HL-60 (cell line): ENCODE results near the gene HNRNPF.

Source experiments
- DNase-seq, 2 experiments: peaks; one replicate each; pipeline ENCODE4 v3.0.0-alpha.2; 2010 to 2020; ENCODE audit warnings: low read depth in 1 of 2, low spot score in 1 of 2
- H3K27ac ChIP-seq: fragments of 250-450 bp; sonication (Bioruptor Pico); replicated peaks from 2 replicates; pipeline ENCODE4 v1.5.1; 2020; ENCODE audit warnings: mild to moderate bottlenecking, moderate library complexity
- H3K27me3 ChIP-seq: fragments of 250-450 bp; sonication (Bioruptor Pico); 2 replicates; pipeline ENCODE4 v1.5.1; 2021; ENCODE audit warnings: mild to moderate bottlenecking, moderate library complexity; ENCODE audit not compliant: insufficient read depth, poor library complexity, severe bottlenecking
- H3K4me3 ChIP-seq: replicated peaks from 2 replicates; pipeline ENCODE4 v1.5.1; 2011; ENCODE audit warnings: mild to moderate bottlenecking, control low read depth, low read length; ENCODE audit not compliant: insufficient read depth
- CTCF ChIP-seq: IDR thresholded peaks from one replicate; pipeline ENCODE4 v1.5.1; 2011; ENCODE audit warnings: low read length, control low read depth, inconsistent platforms; ENCODE audit not compliant: insufficient read depth
- GABPA ChIP-seq: IDR thresholded peaks from 2 replicates; pipeline ENCODE4 v1.6.1; 2012; ENCODE audit warnings: low read depth
- POLR2AphosphoS5 ChIP-seq: IDR thresholded peaks from 2 replicates; pipeline ENCODE4 v1.6.1; 2012; ENCODE audit warnings: low read depth
- SPI1 ChIP-seq: IDR thresholded peaks from 2 replicates; pipeline ENCODE4 v1.6.1; 2012; ENCODE audit warnings: low read depth, mild to moderate bottlenecking, borderline replicate concordance
- TF ChIP-seq, protein P1 (sequence below): IDR thresholded peaks from 2 replicates; pipeline ENCODE4 v1.6.1; 2012; ENCODE audit warnings: low read depth; ENCODE audit not compliant: insufficient replicate concordance

Gene HNRNPF

GRCh38 chr10:43386549-43386948, 22.4 kb downstream of the HNRNPF start:
- TF ChIP-seq, protein P1, sequence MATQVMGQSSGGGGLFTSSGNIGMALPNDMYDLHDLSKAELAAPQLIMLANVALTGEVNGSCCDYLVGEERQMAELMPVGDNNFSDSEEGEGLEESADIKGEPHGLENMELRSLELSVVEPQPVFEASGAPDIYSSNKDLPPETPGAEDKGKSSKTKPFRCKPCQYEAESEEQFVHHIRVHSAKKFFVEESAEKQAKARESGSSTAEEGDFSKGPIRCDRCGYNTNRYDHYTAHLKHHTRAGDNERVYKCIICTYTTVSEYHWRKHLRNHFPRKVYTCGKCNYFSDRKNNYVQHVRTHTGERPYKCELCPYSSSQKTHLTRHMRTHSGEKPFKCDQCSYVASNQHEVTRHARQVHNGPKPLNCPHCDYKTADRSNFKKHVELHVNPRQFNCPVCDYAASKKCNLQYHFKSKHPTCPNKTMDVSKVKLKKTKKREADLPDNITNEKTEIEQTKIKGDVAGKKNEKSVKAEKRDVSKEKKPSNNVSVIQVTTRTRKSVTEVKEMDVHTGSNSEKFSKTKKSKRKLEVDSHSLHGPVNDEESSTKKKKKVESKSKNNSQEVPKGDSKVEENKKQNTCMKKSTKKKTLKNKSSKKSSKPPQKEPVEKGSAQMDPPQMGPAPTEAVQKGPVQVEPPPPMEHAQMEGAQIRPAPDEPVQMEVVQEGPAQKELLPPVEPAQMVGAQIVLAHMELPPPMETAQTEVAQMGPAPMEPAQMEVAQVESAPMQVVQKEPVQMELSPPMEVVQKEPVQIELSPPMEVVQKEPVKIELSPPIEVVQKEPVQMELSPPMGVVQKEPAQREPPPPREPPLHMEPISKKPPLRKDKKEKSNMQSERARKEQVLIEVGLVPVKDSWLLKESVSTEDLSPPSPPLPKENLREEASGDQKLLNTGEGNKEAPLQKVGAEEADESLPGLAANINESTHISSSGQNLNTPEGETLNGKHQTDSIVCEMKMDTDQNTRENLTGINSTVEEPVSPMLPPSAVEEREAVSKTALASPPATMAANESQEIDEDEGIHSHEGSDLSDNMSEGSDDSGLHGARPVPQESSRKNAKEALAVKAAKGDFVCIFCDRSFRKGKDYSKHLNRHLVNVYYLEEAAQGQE = no peak
- TF ChIP-seq SPI1 (no peak), GABPA (no peak), POLR2AphosphoS5 (peak; percentile 35; the same call in 1 of the 2 replicates)
- no peak overlapping the region for H3K27ac ChIP-seq
- no peaks in the 10 kb centered on the region for H3K27me3 ChIP-seq
- no peak overlapping the region for H3K4me3 ChIP-seq
- DNase-seq = peak in 1 of 2 experiments; percentile 14

DNA sequence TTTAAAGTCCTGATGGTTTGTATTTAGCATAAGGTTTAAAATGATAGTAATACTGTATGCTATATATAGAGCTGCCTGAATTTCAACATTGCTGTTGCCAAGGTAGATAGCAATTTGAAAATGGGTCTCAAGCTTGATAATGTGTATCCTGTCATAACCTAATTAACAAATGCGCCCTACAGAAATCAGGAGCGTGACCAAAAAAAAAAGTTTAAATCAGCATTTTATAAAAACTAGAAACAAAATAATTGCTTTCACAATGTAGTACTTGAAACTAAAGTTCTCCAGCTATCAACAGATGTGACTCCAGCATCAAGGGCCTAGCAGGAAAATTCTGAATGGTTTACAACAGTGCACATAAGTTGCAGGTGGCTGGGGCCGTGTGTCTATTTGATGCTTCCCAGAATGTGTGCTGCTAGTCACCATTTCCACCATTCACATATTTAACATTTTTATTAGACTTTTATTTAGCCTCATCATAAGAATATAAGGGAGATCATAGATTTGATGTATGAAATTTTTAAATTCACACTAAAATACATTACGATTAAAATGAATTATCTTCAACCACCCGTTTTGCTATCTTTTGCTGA, 23.5 kb downstream of the HNRNPF start:
- peak in 1 of 2 experiments; percentile 17 for DNase-seq
- TF ChIP-seq, protein P1 = no peak
- TF ChIP-seq SPI1 = no peak
- TF ChIP-seq CTCF = no peak
- no peak for TF ChIP-seq POLR2AphosphoS5
- TF ChIP-seq GABPA = no peak
- no peak overlapping the region for H3K4me3 ChIP-seq
- H3K27ac ChIP-seq = no peak overlapping the region
- H3K27me3 ChIP-seq = no peaks in the 10 kb centered on the region

DNA sequence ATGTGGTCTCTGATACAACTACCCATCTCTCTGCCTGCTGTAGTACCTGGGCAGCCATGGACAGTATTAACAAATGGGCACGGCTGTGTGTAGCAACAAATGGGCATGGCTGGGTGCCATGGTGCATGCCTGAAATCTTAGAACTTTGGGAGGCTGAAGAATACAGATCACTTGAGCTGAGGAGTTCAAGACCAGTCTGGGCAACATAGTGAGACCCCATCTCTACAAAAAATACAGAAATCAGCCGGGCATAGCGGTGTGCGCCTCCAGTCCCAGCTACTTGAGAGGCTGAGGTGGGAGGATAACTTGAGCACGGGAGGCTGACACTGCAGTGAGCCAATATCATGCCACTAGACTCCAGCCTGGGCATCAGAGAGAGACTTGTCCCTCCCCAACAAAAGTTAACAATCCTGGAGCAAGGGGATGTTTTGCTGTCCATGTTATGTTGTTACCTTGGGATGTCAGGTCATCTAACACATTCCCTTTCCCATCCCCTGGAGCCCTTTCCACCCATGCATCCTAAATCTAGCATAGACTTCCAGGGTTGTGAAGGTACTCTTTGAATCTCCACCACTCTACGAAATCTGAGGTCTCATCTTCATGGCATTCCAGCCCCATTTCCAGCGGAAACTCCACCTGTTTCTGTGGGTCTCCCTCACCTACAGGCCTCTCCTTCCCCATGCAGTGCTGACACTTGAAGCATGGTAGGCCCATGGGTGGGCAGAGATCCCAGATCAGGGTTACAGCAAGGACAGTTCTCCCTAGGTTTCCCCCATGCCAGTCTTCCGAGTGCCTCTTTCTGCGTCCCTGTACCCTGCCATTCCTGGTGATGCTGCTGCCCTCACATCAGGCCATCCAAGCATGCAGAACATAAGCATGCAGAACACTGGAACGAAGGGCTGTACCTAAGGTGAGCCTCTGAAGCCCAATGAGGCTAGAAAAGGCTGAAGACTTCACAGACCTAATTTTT, 24.4 kb downstream of the HNRNPF start:
- DNase-seq = peak; percentile 16 to 22
- Histone ChIP-seq H3K4me3 (no peak overlapping the region), H3K27me3 (no peaks in the 10 kb centered on the region), H3K27ac (no peak overlapping the region)
- TF ChIP-seq POLR2AphosphoS5 = peak; percentile 97
- TF ChIP-seq GABPA = no peak

DNA sequence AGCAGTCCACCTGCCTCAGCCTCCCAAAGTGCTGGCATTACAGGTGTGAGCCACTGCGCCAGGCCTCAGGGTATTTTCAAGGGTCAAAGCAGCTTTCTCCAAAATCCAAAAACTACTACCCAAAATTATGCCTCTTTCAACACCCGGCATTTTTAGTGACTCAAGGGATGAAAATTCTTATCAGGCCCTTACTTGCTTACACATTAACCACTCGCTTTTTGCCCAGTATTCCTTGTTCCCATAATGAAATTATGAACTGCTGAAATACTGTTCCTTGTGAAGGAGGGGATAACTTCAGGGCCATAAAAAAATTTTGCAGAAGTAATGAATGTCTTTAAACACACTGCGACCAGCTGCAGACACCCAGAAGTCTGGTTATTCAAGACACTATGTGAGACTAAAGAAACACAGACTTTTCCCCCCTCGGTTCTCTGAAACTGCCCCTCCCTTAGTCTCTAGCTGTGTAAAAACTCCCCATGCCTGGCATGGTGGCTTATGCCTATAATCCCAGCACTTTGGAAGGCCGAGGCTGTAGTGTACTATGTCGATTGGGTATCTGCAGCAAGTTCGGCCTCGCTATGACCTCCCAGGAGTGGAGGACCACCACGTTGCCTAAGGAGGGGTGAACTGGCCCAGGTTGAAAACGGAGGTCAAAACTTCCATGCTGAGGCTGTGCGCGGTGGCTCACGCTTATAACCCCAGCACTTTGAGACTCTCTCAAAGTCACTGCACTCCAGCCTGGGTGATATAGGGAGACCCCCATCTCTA, 25.6 kb downstream of the HNRNPF start:
- TF ChIP-seq, protein P1 = no peak
- TF ChIP-seq GABPA = no peak
- no peak for TF ChIP-seq POLR2AphosphoS5
- TF ChIP-seq SPI1 = no peak
- no peak for TF ChIP-seq CTCF
- no peak for DNase-seq
- Histone ChIP-seq H3K27ac (no peak overlapping the region), H3K4me3 (no peak overlapping the region), H3K27me3 (no peaks in the 10 kb centered on the region)
